Activated CD4-positive, alpha-beta memory T cell treated with anti-CD3 and anti-CD28 coated beads for 36 hours (primary cell): Measurements from ENCODE around the gene CAMK1D. TPM values are rescaled to one million over a fixed set of nuclear protein-coding genes. Genes with fewer than 3 reads are reported as not detected.

Experiments
- CTCF ChIA-PET: fragments of 350-600 bp; sonication (Branson Sonifier 250); formaldehyde crosslinking; loops from one replicate; lab custom pipeline; 2021; ENCODE audit warnings: antibody characterized with exemption, inconsistent platforms; lab: Charles Lee
- POLR2A ChIA-PET: fragments of 350-600 bp; sonication (Branson Sonifier 250); formaldehyde crosslinking; loops from one replicate; lab custom pipeline; 2021; ENCODE audit warnings: antibody characterized with exemption; lab: Charles Lee
- DNase-seq: peaks from one replicate; pipeline ENCODE4 v3.0.0-alpha.2; 2020
- H3K27ac Mint-ChIP-seq: one replicate; pipeline ENCODE4 v1.8.0; 2021; ENCODE audit warnings: mixed read lengths
- H3K27me3 Mint-ChIP-seq: one replicate; pipeline ENCODE4 v1.8.0; 2021; ENCODE audit warnings: mixed read lengths
- H3K36me3 Mint-ChIP-seq: one replicate; pipeline ENCODE4 v1.8.0; 2021; ENCODE audit warnings: mixed read lengths
- H3K4me1 Mint-ChIP-seq: one replicate; pipeline ENCODE4 v1.8.0; 2021; ENCODE audit warnings: low read depth, mixed read lengths
- H3K4me3 Mint-ChIP-seq: one replicate; pipeline ENCODE4 v1.8.0; 2021; ENCODE audit warnings: mild to moderate bottlenecking, mixed read lengths
- H3K9me3 Mint-ChIP-seq: one replicate; pipeline ENCODE4 v1.8.0; 2021; ENCODE audit warnings: mixed read lengths
- intact Hi-C: fragments of 100-400 bp; cut with micrococcal nuclease; formaldehyde crosslinking; loops from one replicate; pipeline ENCODE4 v1.15.1; 2023
- total RNA-seq, 2 experiments: library from RNA; stranded (reverse); gene quantifications; one replicate each; pipeline ENCODE4 v1.2.3, GENCODE V29; 2021

The CAMK1D gene
- total RNA-seq, 2 experiments from 2014 or later, result 17.7 to 17.9 TPM

GRCh38 chr10:12656518-12657142, 307.3 kb downstream of the CAMK1D start:
- no peaks in the 10 kb centered on the region for H3K36me3 Mint-ChIP-seq
- no peaks in the 10 kb centered on the region for H3K27me3 Mint-ChIP-seq
- H3K4me1 Mint-ChIP-seq, result peaks cover 29% of the 10 kb centered on the region
- H3K9me3 Mint-ChIP-seq, result peaks cover 13% of the 10 kb centered on the region
- no peak overlapping the region for H3K4me3 Mint-ChIP-seq
- ChIA-PET CTCF (interaction anchor here (0.6 to 4.8 kb wide), 69 partner anchors 9 to 606 kb away, joined by 3 to 79 read pairs (median 4); partner anchors contain the start of genes CDC123 and NUDT5), POLR2A (interaction anchor here (0.6 to 1.5 kb wide), 5 partner anchors 28 to 392 kb away, joined by 3 to 5 read pairs (median 3); no protein-coding TSS in a partner anchor)
- H3K27ac Mint-ChIP-seq, result no peak overlapping the region
- no peak for DNase-seq
- intact Hi-C loops, result loop anchor here (1.0 to 5.0 kb wide), 5 partner anchors 55 to 414 kb away; no protein-coding TSS in a partner anchor

GRCh38 chr10:12657489-12657888, 308.1 kb downstream of the CAMK1D start:
- Mint-ChIP-seq H3K36me3 (no peaks in the 10 kb centered on the region), H3K9me3 (peaks cover 13% of the 10 kb centered on the region), H3K4me1 (peaks cover 29% of the 10 kb centered on the region), H3K27ac (no peak overlapping the region), H3K27me3 (no peaks in the 10 kb centered on the region), H3K4me3 (no peak overlapping the region)
- POLR2A ChIA-PET, result interaction anchor here (1.2 kb wide), 1 partner anchor 29 kb away, joined by 3 read pairs; no protein-coding TSS in a partner anchor
- CTCF ChIA-PET, result interaction anchor here (1.1 to 4.8 kb wide), 21 partner anchors 11 to 442 kb away, joined by 3 to 79 read pairs (median 8); no protein-coding TSS in a partner anchor
- intact Hi-C loops, result loop anchor here (5.0 kb wide), 3 partner anchors 190 to 415 kb away; no protein-coding TSS in a partner anchor
- DNase-seq, result no peak

DNA sequence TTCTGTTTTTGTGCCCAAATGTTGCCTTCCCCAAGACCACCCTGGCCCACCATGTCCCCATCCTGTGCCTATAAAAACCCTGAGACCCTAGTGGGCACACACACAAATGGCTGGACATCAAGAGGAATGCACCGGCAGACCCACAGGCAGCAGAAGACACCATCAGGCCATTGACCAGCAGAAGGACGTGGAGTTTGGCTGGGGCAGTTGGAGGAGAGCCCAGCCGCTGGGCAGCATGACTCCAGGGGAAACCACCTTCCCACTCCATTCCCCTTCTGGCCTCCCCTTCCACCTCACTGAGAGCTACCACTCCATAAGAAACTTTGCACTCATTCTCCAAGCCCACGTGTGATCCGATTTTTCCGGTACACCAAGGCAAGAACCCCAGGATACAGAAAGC, 309.2 kb downstream of the CAMK1D start:
- Mint-ChIP-seq H3K9me3 (peaks cover 10% of the 10 kb centered on the region), H3K27ac (no peak overlapping the region), H3K27me3 (no peaks in the 10 kb centered on the region), H3K4me3 (no peak overlapping the region), H3K36me3 (no peaks in the 10 kb centered on the region), H3K4me1 (peaks cover 26% of the 10 kb centered on the region)
- ChIA-PET CTCF (interaction anchor here (0.7 kb wide), 1 partner anchor 12 kb away, joined by 3 read pairs; no protein-coding TSS in a partner anchor), POLR2A (no interaction called here)
- no peak for DNase-seq
- intact Hi-C loops, result loop anchor here (5.0 kb wide), 3 partner anchors 191 to 416 kb away; no protein-coding TSS in a partner anchor

DNA sequence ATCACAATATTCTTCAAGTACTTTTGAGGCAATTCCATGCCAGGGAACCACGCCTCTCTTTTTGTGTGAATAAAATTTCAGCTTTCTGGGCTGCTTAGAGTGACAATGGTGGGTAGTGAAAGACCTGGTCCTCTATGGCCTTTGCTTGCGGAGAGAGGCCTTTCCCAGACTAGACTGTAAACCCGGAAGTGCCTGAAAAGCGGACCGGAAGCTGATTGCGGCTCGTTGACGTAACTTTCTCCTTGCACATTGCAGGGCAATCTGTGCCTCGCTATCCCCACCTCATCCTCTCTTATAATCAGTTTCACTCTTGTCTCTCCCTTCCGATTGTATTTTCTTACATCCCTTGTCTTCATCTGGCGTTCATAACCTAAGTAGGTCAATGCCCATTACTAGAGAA, 310.4 kb downstream of the CAMK1D start:
- intact Hi-C loops, result loop anchor here (5.0 kb wide), 3 partner anchors 192 to 417 kb away; no protein-coding TSS in a partner anchor
- CTCF ChIA-PET, result no interaction called here
- peaks cover 3% of the 10 kb centered on the region for H3K9me3 Mint-ChIP-seq
- no peaks in the 10 kb centered on the region for H3K27me3 Mint-ChIP-seq
- no peak for DNase-seq
- no peak overlapping the region for H3K4me3 Mint-ChIP-seq
- POLR2A ChIA-PET, result no interaction called here
- H3K36me3 Mint-ChIP-seq, result no peaks in the 10 kb centered on the region
- H3K4me1 Mint-ChIP-seq, result peaks cover 23% of the 10 kb centered on the region
- no peak overlapping the region for H3K27ac Mint-ChIP-seq

GRCh38 chr10:12660812-12661211, 311.5 kb downstream of the CAMK1D start:
- H3K4me1 Mint-ChIP-seq, result peaks cover 15% of the 10 kb centered on the region
- no peak overlapping the region for H3K4me3 Mint-ChIP-seq
- ChIA-PET CTCF (interaction anchor here (0.7 to 1.5 kb wide), 2 partner anchors 396 to 1166 kb away, joined by 3 to 5 read pairs; no protein-coding TSS in a partner anchor), POLR2A (no interaction called here)
- intact Hi-C loops, result no loop called here
- no peaks in the 10 kb centered on the region for H3K9me3 Mint-ChIP-seq
- no peak overlapping the region for H3K27ac Mint-ChIP-seq
- DNase-seq, result no peak
- no peaks in the 10 kb centered on the region for H3K27me3 Mint-ChIP-seq
- no peaks in the 10 kb centered on the region for H3K36me3 Mint-ChIP-seq

DNA sequence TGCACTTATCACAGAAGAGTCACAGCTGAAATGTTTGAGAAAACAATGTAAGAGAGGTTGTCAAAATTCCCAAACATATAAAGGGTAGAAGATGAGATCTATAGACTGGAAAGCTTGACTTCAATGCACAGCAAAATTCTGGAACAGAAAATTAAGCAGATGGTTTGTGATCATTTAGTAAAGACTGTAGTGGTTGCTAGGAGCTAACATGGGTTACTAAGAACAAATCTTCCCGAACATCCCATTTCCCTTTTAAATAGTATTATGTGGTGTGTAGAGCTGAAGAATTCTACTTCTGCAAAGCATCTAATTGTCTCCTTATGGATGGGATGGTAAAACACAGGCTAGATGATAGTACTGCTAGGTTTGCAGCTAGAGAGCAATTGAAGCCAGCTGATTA, 312.3 kb downstream of the CAMK1D start:
- ChIA-PET CTCF (interaction anchor here (1.5 to 1.6 kb wide), 2 partner anchors 49 to 397 kb away, joined by 4 to 5 read pairs; no protein-coding TSS in a partner anchor), POLR2A (no interaction called here)
- no peak for DNase-seq
- peaks cover 9% of the 10 kb centered on the region for H3K4me1 Mint-ChIP-seq
- no peaks in the 10 kb centered on the region for H3K27me3 Mint-ChIP-seq
- H3K9me3 Mint-ChIP-seq, result no peaks in the 10 kb centered on the region
- no peak overlapping the region for H3K4me3 Mint-ChIP-seq
- intact Hi-C loops, result no loop called here
- H3K27ac Mint-ChIP-seq, result no peak overlapping the region
- peaks cover 4% of the 10 kb centered on the region for H3K36me3 Mint-ChIP-seq

- H3K27me3 Mint-ChIP-seq, result no peaks in the 10 kb centered on the region
- no peak overlapping the region for H3K27ac Mint-ChIP-seq
- no peak overlapping the region for H3K4me3 Mint-ChIP-seq
- intact Hi-C loops, result no loop called here
- ChIA-PET CTCF (interaction anchor here (0.7 kb wide), 1 partner anchor 9 kb away, joined by 3 read pairs; no protein-coding TSS in a partner anchor), POLR2A (interaction anchor here (0.5 kb wide), 1 partner anchor 432 kb away, joined by 3 read pairs; no protein-coding TSS in a partner anchor)
- no peaks in the 10 kb centered on the region for H3K9me3 Mint-ChIP-seq
- no peak for DNase-seq
- peaks cover 9% of the 10 kb centered on the region for H3K36me3 Mint-ChIP-seq
- peaks cover 4% of the 10 kb centered on the region for H3K4me1 Mint-ChIP-seq
These were observed 314.5 kb downstream of the CAMK1D start for GRCh38 chr10:12663863-12664262.

GRCh38 chr10:12665501-12665900, 316.2 kb downstream of the CAMK1D start:
- Mint-ChIP-seq H3K27me3 (no peaks in the 10 kb centered on the region), H3K4me1 (no peaks in the 10 kb centered on the region), H3K9me3 (peaks cover 7% of the 10 kb centered on the region), H3K36me3 (peaks cover 17% of the 10 kb centered on the region), H3K27ac (no peak overlapping the region), H3K4me3 (no peak overlapping the region)
- CTCF ChIA-PET, result interaction anchor here (1.0 to 2.0 kb wide), 4 partner anchors 9 to 413 kb away, joined by 3 to 9 read pairs (median 6); no protein-coding TSS in a partner anchor
- DNase-seq, result no peak
- POLR2A ChIA-PET, result no interaction called here
- intact Hi-C loops, result no loop called here

- POLR2A ChIA-PET, result no interaction called here
These were observed 317.7 kb downstream of the CAMK1D start for GRCh38 chr10:12667052-12667451.

DNA sequence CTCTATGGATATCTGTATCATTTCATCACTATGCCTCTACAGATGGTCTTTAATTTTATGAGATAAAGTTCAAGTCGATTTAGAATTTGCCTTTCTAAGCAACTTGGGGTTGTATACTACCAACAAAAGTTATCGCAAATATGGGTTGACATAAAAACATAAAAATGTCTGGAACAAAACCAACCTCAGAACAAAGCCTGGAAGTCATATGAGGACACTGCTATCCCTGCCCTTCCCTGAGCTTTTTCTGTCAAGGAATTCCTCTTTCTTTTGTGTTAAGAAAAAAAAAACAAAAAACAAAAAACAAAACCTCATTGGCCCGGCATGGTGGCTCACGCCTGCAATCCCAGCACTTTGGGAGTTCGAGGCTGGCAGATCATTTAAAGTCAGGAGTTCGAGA, 319.3 kb downstream of the CAMK1D start:
- H3K4me3 Mint-ChIP-seq, result no peak overlapping the region
- intact Hi-C loops, result no loop called here
- H3K27ac Mint-ChIP-seq, result no peak overlapping the region
- ChIA-PET CTCF (no interaction called here), POLR2A (no interaction called here)
- peaks cover 18% of the 10 kb centered on the region for H3K36me3 Mint-ChIP-seq
- H3K4me1 Mint-ChIP-seq, result no peaks in the 10 kb centered on the region
- no peaks in the 10 kb centered on the region for H3K27me3 Mint-ChIP-seq
- DNase-seq, result no peak
- H3K9me3 Mint-ChIP-seq, result peaks cover 7% of the 10 kb centered on the region

More at GRCh38 chr10:12667052-12667451, 317.7 kb downstream of the CAMK1D start:
- CTCF ChIA-PET, result interaction anchor here (1.4 kb wide), 1 partner anchor 11 kb away, joined by 5 read pairs; no protein-coding TSS in a partner anchor
- no peak for DNase-seq
- Mint-ChIP-seq H3K4me1 (no peaks in the 10 kb centered on the region), H3K4me3 (no peak overlapping the region), H3K27ac (no peak overlapping the region), H3K27me3 (no peaks in the 10 kb centered on the region), H3K36me3 (peaks cover 18% of the 10 kb centered on the region), H3K9me3 (peaks cover 7% of the 10 kb centered on the region)
- intact Hi-C loops, result no loop called here

- DNase-seq, result no peak
- Mint-ChIP-seq H3K4me3 (no peak overlapping the region), H3K27me3 (no peaks in the 10 kb centered on the region), H3K4me1 (no peaks in the 10 kb centered on the region), H3K36me3 (peaks cover 18% of the 10 kb centered on the region), H3K27ac (no peak overlapping the region), H3K9me3 (peaks cover 7% of the 10 kb centered on the region)
- intact Hi-C loops, result no loop called here
- ChIA-PET POLR2A (no interaction called here), CTCF (interaction anchor here (0.6 to 1.4 kb wide), 3 partner anchors 13 to 427 kb away, joined by 3 read pairs; no protein-coding TSS in a partner anchor)
These were observed 320.7 kb downstream of the CAMK1D start for GRCh38 chr10:12670004-12670403.

DNA sequence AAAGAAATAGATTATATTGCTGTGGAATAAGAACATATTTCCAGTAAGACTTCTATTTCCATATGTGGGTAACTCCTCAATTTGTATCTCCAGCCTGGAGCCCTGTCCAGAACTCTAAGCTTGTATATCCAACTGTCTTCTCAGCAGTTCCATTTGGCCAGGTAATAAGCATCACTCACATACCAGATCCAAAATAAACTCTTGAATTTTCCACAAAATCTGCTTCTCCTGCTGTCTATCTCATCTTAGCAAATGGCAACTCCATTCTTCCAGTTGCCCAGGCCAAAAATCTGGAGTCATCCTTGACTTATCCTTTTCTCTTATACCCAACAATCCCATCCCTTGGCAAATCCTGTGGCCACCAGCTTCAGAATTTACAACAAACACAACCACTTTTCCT, 325.8 kb downstream of the CAMK1D start:
- POLR2A ChIA-PET, result no interaction called here
- CTCF ChIA-PET, result interaction anchor here (0.7 kb wide), 1 partner anchor 96 kb away, joined by 3 read pairs; no protein-coding TSS in a partner anchor
- DNase-seq, result no peak
- peaks cover 16% of the 10 kb centered on the region for H3K36me3 Mint-ChIP-seq
- intact Hi-C loops, result no loop called here
- no peak overlapping the region for H3K27ac Mint-ChIP-seq
- no peaks in the 10 kb centered on the region for H3K27me3 Mint-ChIP-seq
- no peaks in the 10 kb centered on the region for H3K4me1 Mint-ChIP-seq
- no peak overlapping the region for H3K4me3 Mint-ChIP-seq
- H3K9me3 Mint-ChIP-seq, result peaks cover under 1% of the 10 kb centered on the region
